Measurements from ENCODE around the gene CLC.
"Not testable (repeated sequence)": the region's sequence is repeated elsewhere in the genome, so short reads cannot be mapped to it uniquely, and the experiment has no call there.

The CLC gene

GRCh38 chr19:39728040-39728439, 9.8 kb downstream of the CLC start:
- Histone ChIP-seq H3K27ac (ENCODE audit: low read length) (no peak overlapping the region), H3K36me3 (ENCODE audit: control insufficient read depth, low read depth, low read length) (no peaks in the 10 kb centered on the region), H3K9me3 (ENCODE audit: control insufficient read depth, low read depth, low read length) (no peaks in the 10 kb centered on the region), H3K9ac (ENCODE audit: low read length) (no peak overlapping the region), H3K4me1 (ENCODE audit: control insufficient read depth, low read depth, low read length) (no peaks in the 10 kb centered on the region), H3K27me3 (ENCODE audit: control insufficient read depth, insufficient read depth, low read length) (no peaks in the 10 kb centered on the region), H3K4me3 (ENCODE audit: low read length) (no peak overlapping the region)

GRCh38 chr19:39727070-39727800, 10.6 kb downstream of the CLC start:
- Histone ChIP-seq H3K27ac (ENCODE audit: low read length) (no peak overlapping the region), H3K27me3 (ENCODE audit: control insufficient read depth, insufficient read depth, low read length) (no peaks in the 10 kb centered on the region)

GRCh38 chr19:39725995-39726394, 11.8 kb downstream of the CLC start:
- H3K9ac ChIP-seq (ENCODE audit: low read length): no peak overlapping the region

More at GRCh38 chr19:39727070-39727800, 10.6 kb downstream of the CLC start:
- Histone ChIP-seq H3K9me3 (ENCODE audit: control insufficient read depth, low read depth, low read length) (no peaks in the 10 kb centered on the region), H3K4me1 (ENCODE audit: control insufficient read depth, low read depth, low read length) (no peaks in the 10 kb centered on the region), H3K4me3 (ENCODE audit: low read length) (no peak overlapping the region), H3K36me3 (ENCODE audit: control insufficient read depth, low read depth, low read length) (no peaks in the 10 kb centered on the region), H3K9ac (ENCODE audit: low read length) (no peak overlapping the region)

GRCh38 chr19:39720144-39720543, 17.7 kb downstream of the CLC start:
- not testable (repeated sequence) for H3K9me3 ChIP-seq (ENCODE audit: control insufficient read depth, low read depth, low read length); H3K27me3 ChIP-seq (ENCODE audit: control insufficient read depth, insufficient read depth, low read length); H3K36me3 ChIP-seq (ENCODE audit: control insufficient read depth, low read depth, low read length); H3K4me3 ChIP-seq (ENCODE audit: low read length); H3K27ac ChIP-seq (ENCODE audit: low read length); H3K4me1 ChIP-seq (ENCODE audit: control insufficient read depth, low read depth, low read length); H3K9ac ChIP-seq (ENCODE audit: low read length)

More at GRCh38 chr19:39725995-39726394, 11.8 kb downstream of the CLC start:
- Histone ChIP-seq H3K4me1 (ENCODE audit: control insufficient read depth, low read depth, low read length) (no peaks in the 10 kb centered on the region), H3K36me3 (ENCODE audit: control insufficient read depth, low read depth, low read length) (no peaks in the 10 kb centered on the region), H3K4me3 (ENCODE audit: low read length) (no peak overlapping the region), H3K9me3 (ENCODE audit: control insufficient read depth, low read depth, low read length) (no peaks in the 10 kb centered on the region), H3K27me3 (ENCODE audit: control insufficient read depth, insufficient read depth, low read length) (no peaks in the 10 kb centered on the region), H3K27ac (ENCODE audit: low read length) (no peak overlapping the region)

GRCh38 chr19:39710333-39710890, 27.4 kb downstream of the CLC start:
- no peaks in the 10 kb centered on the region for H3K36me3 ChIP-seq (ENCODE audit: control insufficient read depth, low read depth, low read length)
- H3K4me3 ChIP-seq (ENCODE audit: low read length): no peak overlapping the region
- no peaks in the 10 kb centered on the region for H3K9me3 ChIP-seq (ENCODE audit: control insufficient read depth, low read depth, low read length)
- no peak overlapping the region for H3K9ac ChIP-seq (ENCODE audit: low read length)
- no peaks in the 10 kb centered on the region for H3K4me1 ChIP-seq (ENCODE audit: control insufficient read depth, low read depth, low read length)
- no peak overlapping the region for H3K27ac ChIP-seq (ENCODE audit: low read length)
- peaks cover 4% of the 10 kb centered on the region for H3K27me3 ChIP-seq (ENCODE audit: control insufficient read depth, insufficient read depth, low read length)

GRCh38 chr19:39709026-39709872, 28.6 kb downstream of the CLC start:
- Histone ChIP-seq H3K9ac (ENCODE audit: low read length) (no peak overlapping the region), H3K36me3 (ENCODE audit: control insufficient read depth, low read depth, low read length) (no peaks in the 10 kb centered on the region), H3K27ac (ENCODE audit: low read length) (no peak overlapping the region), H3K4me3 (ENCODE audit: low read length) (no peak overlapping the region), H3K9me3 (ENCODE audit: control insufficient read depth, low read depth, low read length) (no peaks in the 10 kb centered on the region), H3K27me3 (ENCODE audit: control insufficient read depth, insufficient read depth, low read length) (peaks cover 4% of the 10 kb centered on the region), H3K4me1 (ENCODE audit: control insufficient read depth, low read depth, low read length) (no peaks in the 10 kb centered on the region)

- no peaks in the 10 kb centered on the region for H3K36me3 ChIP-seq (ENCODE audit: control insufficient read depth, low read depth, low read length)
- H3K4me1 ChIP-seq (ENCODE audit: control insufficient read depth, low read depth, low read length): no peaks in the 10 kb centered on the region
- no peak overlapping the region for H3K4me3 ChIP-seq (ENCODE audit: low read length)
- H3K27ac ChIP-seq (ENCODE audit: low read length): no peak overlapping the region
- H3K27me3 ChIP-seq (ENCODE audit: control insufficient read depth, insufficient read depth, low read length): peaks cover 4% of the 10 kb centered on the region
- H3K9me3 ChIP-seq (ENCODE audit: control insufficient read depth, low read depth, low read length): no peaks in the 10 kb centered on the region
- H3K9ac ChIP-seq (ENCODE audit: low read length): no peak overlapping the region
Measured at GRCh38 chr19:39708594-39708993, 29.2 kb downstream of the CLC start.

- Histone ChIP-seq H3K9ac (ENCODE audit: low read length) (no peak overlapping the region), H3K4me1 (ENCODE audit: control insufficient read depth, low read depth, low read length) (no peaks in the 10 kb centered on the region), H3K27ac (ENCODE audit: low read length) (no peak overlapping the region), H3K36me3 (ENCODE audit: control insufficient read depth, low read depth, low read length) (no peaks in the 10 kb centered on the region), H3K27me3 (ENCODE audit: control insufficient read depth, insufficient read depth, low read length) (peaks cover 4% of the 10 kb centered on the region), H3K9me3 (ENCODE audit: control insufficient read depth, low read depth, low read length) (no peaks in the 10 kb centered on the region), H3K4me3 (ENCODE audit: low read length) (no peak overlapping the region)
Measured at GRCh38 chr19:39705578-39706188, 32.1 kb downstream of the CLC start.

GRCh38 chr19:39704181-39705044, 33.4 kb downstream of the CLC start, which contains the start of gene LGALS14:
TSS of gene LGALS14 (plus strand) at chr19:39704481. CDS start at chr19:39704529, 48 bp downstream.
- H3K27me3 ChIP-seq (ENCODE audit: control insufficient read depth, insufficient read depth, low read length): no peaks in the 10 kb centered on the region
- no peaks in the 10 kb centered on the region for H3K9me3 ChIP-seq (ENCODE audit: control insufficient read depth, low read depth, low read length)
- no peak within 1 kb of the TSS for H3K27ac ChIP-seq (ENCODE audit: low read length)
- no peaks in the 10 kb centered on the region for H3K4me1 ChIP-seq (ENCODE audit: control insufficient read depth, low read depth, low read length)
- no peak within 1 kb of the TSS for H3K9ac ChIP-seq (ENCODE audit: low read length)
- no peak within 1 kb of the TSS for H3K4me3 ChIP-seq (ENCODE audit: low read length)
- no peaks in the 10 kb centered on the region for H3K36me3 ChIP-seq (ENCODE audit: control insufficient read depth, low read depth, low read length)

GRCh38 chr19:39701291-39701690, 36.5 kb downstream of the CLC start:
- H3K4me3 ChIP-seq (ENCODE audit: low read length): no peak overlapping the region
- no peak overlapping the region for H3K9ac ChIP-seq (ENCODE audit: low read length)
- H3K9me3 ChIP-seq (ENCODE audit: control insufficient read depth, low read depth, low read length): no peaks in the 10 kb centered on the region
- H3K27me3 ChIP-seq (ENCODE audit: control insufficient read depth, insufficient read depth, low read length): no peaks in the 10 kb centered on the region
- no peaks in the 10 kb centered on the region for H3K4me1 ChIP-seq (ENCODE audit: control insufficient read depth, low read depth, low read length)
- no peaks in the 10 kb centered on the region for H3K36me3 ChIP-seq (ENCODE audit: control insufficient read depth, low read depth, low read length)
- H3K27ac ChIP-seq (ENCODE audit: low read length): no peak overlapping the region

Data from iPS-18a (cell line).